SK-N-SH (cell line): ENCODE data around the gene SH2B2.

Source experiments
- CTCF ChIP-seq: fragments of 200-600 bp; sonication (generic); IDR thresholded peaks from 2 replicates; pipeline ENCODE4 v1.6.1; 2017; ENCODE audit warnings: antibody characterized with exemption, mild to moderate bottlenecking, moderate library complexity
- GABPA ChIP-seq: IDR thresholded peaks from 2 replicates; pipeline ENCODE4 v1.4.0; 2012; ENCODE audit warnings: low read depth, mild to moderate bottlenecking
- RAD21 ChIP-seq: IDR thresholded peaks from 2 replicates; pipeline ENCODE4 v1.6.1; 2012; ENCODE audit warnings: mild to moderate bottlenecking, low read length
- SIN3A ChIP-seq: IDR thresholded peaks from 2 replicates; pipeline ENCODE4 v1.6.1; 2012; ENCODE audit warnings: low read depth, mild to moderate bottlenecking, low read length, moderate library complexity, borderline replicate concordance
- TEAD4 ChIP-seq: IDR thresholded peaks from 2 replicates; pipeline ENCODE4 v1.4.0; 2012; ENCODE audit warnings: mild to moderate bottlenecking, borderline replicate concordance; ENCODE audit not compliant: insufficient read depth

DNA sequence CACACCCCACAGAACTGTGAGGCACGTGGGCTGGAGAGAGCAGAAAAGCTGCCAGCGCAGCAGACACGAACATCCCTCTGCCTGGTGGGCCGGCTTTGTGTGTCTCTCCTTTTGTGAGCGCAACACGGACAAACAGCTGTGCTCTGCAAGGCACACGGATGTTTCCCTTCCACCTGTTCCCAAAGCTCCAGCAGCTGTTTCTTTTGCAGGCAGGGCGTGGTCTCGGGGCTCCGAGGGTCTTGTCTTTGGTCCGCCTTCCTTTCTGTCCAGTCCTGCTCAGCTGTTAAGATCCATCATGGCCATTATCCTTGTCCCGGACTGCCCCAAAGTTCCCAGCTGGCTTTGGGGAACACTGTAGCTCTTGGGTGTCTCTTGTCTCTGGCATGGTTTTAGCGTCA is 32.7 kb upstream of the SH2B2 start:
- TF ChIP-seq CTCF = no peak
- TF ChIP-seq GABPA = no peak
- no peak for TF ChIP-seq TEAD4
- TF ChIP-seq SIN3A = no peak
- TF ChIP-seq RAD21 = no peak
